GM23338 (cell line): ENCODE results near the gene KCNIP1.

ENCODE experiments used
- CREB1 ChIP-seq: fragments of 250-450 bp; sonication (Bioruptor Pico); IDR thresholded peaks from 2 replicates; pipeline ENCODE4 v1.5.0; 2020; ENCODE audit warnings: low read depth, mild to moderate bottlenecking, moderate library complexity
- CTCF ChIP-seq, 2 experiments: fragments of 200-600 bp in 1 of 2; sonication (generic) in 1 of 2; conservative IDR thresholded peaks; 2 replicates each; pipeline versions ENCODE4 v1.5.1 to v1.6.1; 2016 to 2017; ENCODE audit warnings: antibody characterized with exemption in 2 of 2, low read depth in 2 of 2, mild to moderate bottlenecking in 2 of 2, moderate library complexity in 1 of 2
- ETS1 ChIP-seq: IDR thresholded peaks from 2 replicates; pipeline ENCODE4 v1.6.1; 2016; ENCODE audit warnings: antibody characterized with exemption
- EZH2 ChIP-seq: fragments of 200-600 bp; sonication (generic); IDR thresholded peaks from one replicate; pipeline ENCODE4 v1.8.0; 2017; ENCODE audit warnings: antibody characterized with exemption, mild to moderate bottlenecking, low read depth; ENCODE audit not compliant: unreplicated experiment
- EZH2phosphoT487 ChIP-seq: fragments of 200-600 bp; sonication (generic); IDR thresholded peaks from one replicate; pipeline ENCODE4 v1.8.1; 2018; ENCODE audit warnings: antibody characterized with exemption; ENCODE audit not compliant: unreplicated experiment
- JUNB ChIP-seq: IDR thresholded peaks from one replicate; pipeline ENCODE4 v1.6.1; 2016; ENCODE audit warnings: antibody characterized with exemption; ENCODE audit not compliant: unreplicated experiment
- NANOG ChIP-seq: IDR thresholded peaks from 2 replicates; pipeline ENCODE4 v1.6.1; 2016; ENCODE audit warnings: antibody characterized with exemption, borderline replicate concordance
- POLR2AphosphoS5 ChIP-seq: IDR thresholded peaks from 2 replicates; pipeline ENCODE4 v1.6.1; 2016; ENCODE audit warnings: antibody characterized with exemption, low read depth
- REST ChIP-seq: IDR thresholded peaks from one replicate; pipeline ENCODE4 v1.6.1; 2018; ENCODE audit warnings: antibody characterized with exemption; ENCODE audit not compliant: unreplicated experiment
- ZNF331 ChIP-seq: fragments of 250-450 bp; sonication (Bioruptor Pico); IDR thresholded peaks from 2 replicates; pipeline ENCODE4 v1.5.0; 2020; ENCODE audit warnings: low read depth, mild to moderate bottlenecking, moderate library complexity

GRCh38 chr5:170493028-170493820, 10.6 kb upstream of the KCNIP1 start:
- TF ChIP-seq CTCF (conservative IDR thresholded peaks at IDR 0.05; ENCODE audit: low read depth in 2 of 2) (no peak), REST (no peak), POLR2AphosphoS5 (no peak), EZH2phosphoT487 (no peak), NANOG (no peak), JUNB (no peak), EZH2 (no peak), CREB1 (no peak), ETS1 (no peak), ZNF331 (CRISPR knock-in tag) (no peak)
